Psoas muscle (tissue), 8 donors: Measurements from ENCODE around the gene MBTPS1. TPM values are rescaled to one million over a fixed set of nuclear protein-coding genes. Genes with fewer than 3 reads are reported as not detected.

Experiments used
- ATAC-seq, 4 donors: fragments of 200-7000 bp; cut with Tn5 transposase; one replicate each; pipeline ENCODE4 v1.9.1; 2020; ENCODE audit warnings: moderate library complexity in 3 of 4, mild to moderate bottlenecking in 2 of 4
- DNase-seq, 2 donors: peaks; one replicate each; pipeline ENCODE4 v3.0.0-alpha.2; 2020
- H3K27ac ChIP-seq: fragments of 200-600 bp; one replicate; pipeline ENCODE4 v1.8.0; 2022
- H3K27me3 ChIP-seq, 3 donors: fragments of 200-600 bp in 1 of 3; one replicate each; pipeline versions ENCODE4 v1.6.1 to v1.8.0; 2013 to 2022; ENCODE audit warnings: low read length in 2 of 3, mild to moderate bottlenecking in 2 of 3, moderate library complexity in 1 of 3; ENCODE audit not compliant: insufficient read depth in 3 of 3
- H3K36me3 ChIP-seq, 2 donors: fragments of 200-600 bp in 1 of 2; one replicate each; pipeline versions ENCODE4 v1.6.1 to v1.8.0; 2013 to 2022; ENCODE audit warnings: low read depth in 1 of 2, mild to moderate bottlenecking in 1 of 2, moderate library complexity in 1 of 2; ENCODE audit not compliant: insufficient read depth in 1 of 2
- H3K4me1 ChIP-seq: fragments of 200-600 bp; one replicate; pipeline ENCODE4 v1.8.0; 2022
- H3K4me3 ChIP-seq: fragments of 200-600 bp; one replicate; pipeline ENCODE4 v1.8.0; 2022; ENCODE audit warnings: mild to moderate bottlenecking
- H3K9me3 ChIP-seq: fragments of 200-600 bp; one replicate; pipeline ENCODE4 v1.8.0; 2022
- CTCF ChIP-seq: fragments of 200-600 bp; IDR thresholded peaks from one replicate; pipeline ENCODE4 v1.8.0; 2022; ENCODE audit warnings: antibody characterized with exemption
- WGBS, 3 donors: extraction: QIAGEN DNeasy Blood & Tissue Kit; methylation state at CpG; one replicate each; pipeline versions ENCODE4 v1.1.6 to v1.1.7; 2013; 5-methylcytosine and 5-hydroxymethylcytosine counted together
- intact Hi-C, 2 donors: fragments of 100-400 bp; cut with DNase I; formaldehyde crosslinking; loops; one replicate each; pipeline versions ENCODE4 v1.11.0 to v1.14.2; 2022
- polyA plus RNA-seq, 3 donors: library from polyadenylated mRNA; stranded (reverse); fragments of 200-250 nt; gene quantifications; one replicate each; pipeline ENCODE4 v1.2.3, GENCODE V29; 2013
- total RNA-seq, 4 donors: library from RNA; stranded (reverse); fragmentation: NEBNext Ultra II Directional in 2 of 4; extraction: Animal tissue kit (Norgen Biotek cat#: 25700) in 2 of 4; gene quantifications; one replicate each; pipeline versions ENCODE4 v1.2.1 to v1.2.4, GENCODE V29; 2021 to 2023
- donor health status: healthy with polysubstance abuse.
- donor health status: DM: no; HTN: no; CAD: no; lungs with moderate emphysema.
- donor health status: Bipolar disorder and iron deficiency.
- donor health status: healthy.
- donor health status: DM: yes; HTN: yes; CAD: no.
- donor health status: DM: no; HTN: no; CAD: no.
- donor health status: DM: no; HTN: no; CAD: no.
- donor health status: DM: yes; HTN: yes; CAD: no.

Gene MBTPS1
- total and polyA plus RNA-seq, 7 donors: 18.6 to 31.8 (median 28.8) TPM

DNA sequence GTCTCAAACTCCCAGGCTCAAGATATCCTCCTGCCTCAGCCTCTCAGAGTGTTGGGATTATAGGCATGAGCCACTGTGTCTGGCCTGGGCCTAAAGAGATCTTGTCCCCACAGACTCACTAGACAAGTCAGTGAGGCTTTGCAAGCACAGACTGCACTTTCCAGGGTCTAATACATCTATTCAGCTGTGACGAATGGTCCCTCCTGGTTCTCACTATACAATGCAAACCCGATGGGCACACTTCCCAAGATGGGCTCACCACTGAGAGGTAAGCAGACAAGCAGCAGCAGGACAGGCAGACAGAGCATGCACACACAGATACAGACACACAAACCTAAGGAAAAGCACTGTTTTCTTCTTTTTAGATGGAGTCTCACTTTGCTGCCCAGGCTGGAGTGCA lies 8.8 kb downstream of the MBTPS1 start:
- Histone ChIP-seq H3K27me3 (no peaks in the 10 kb centered on the region), H3K9me3 (no peaks in the 10 kb centered on the region), H3K36me3 (peaks cover 0 to 19% of the 10 kb centered on the region in 2 donors), H3K4me3 (no peak overlapping the region), H3K27ac (peak overlapping the region; percentile 28), H3K4me1 (peaks cover 37% of the 10 kb centered on the region)
- TF ChIP-seq CTCF: no peak
- ATAC-seq: no peak
- intact Hi-C loops: no loop called here
- 77 to 80% (median 78%) methylated on average over 2 of the region's 2 CpGs for WGBS, 3 donors
- DNase-seq: no peak

- 78 to 88% (median 82%) methylated on average over 13 of the region's 13 CpGs for WGBS, 3 donors
- ATAC-seq (no peak), DNase-seq (no peak)
- no peak overlapping the region for H3K4me3 ChIP-seq
- no peak for TF ChIP-seq CTCF
- no peaks in the 10 kb centered on the region for H3K9me3 ChIP-seq
- peaks cover 4 to 28% of the 10 kb centered on the region in 2 donors for H3K36me3 ChIP-seq
- H3K4me1 ChIP-seq: peaks cover 40% of the 10 kb centered on the region
- intact Hi-C loops: no loop called here
- H3K27me3 ChIP-seq: no peaks in the 10 kb centered on the region
- peak overlapping the region; percentile 7 for H3K27ac ChIP-seq
Observed at GRCh38 chr16:84105948-84106740, 10.6 kb downstream of the MBTPS1 start.

- Histone ChIP-seq H3K36me3 (peaks cover 4 to 30% of the 10 kb centered on the region in 2 donors), H3K27ac (no peak overlapping the region), H3K9me3 (no peaks in the 10 kb centered on the region), H3K4me3 (no peak overlapping the region), H3K27me3 (no peaks in the 10 kb centered on the region), H3K4me1 (peaks cover 40% of the 10 kb centered on the region)
- no peak for TF ChIP-seq CTCF
- ATAC-seq (no peak), DNase-seq (no peak)
- WGBS, 3 donors: 76 to 82% (median 78%) methylated on average over 12 of the region's 12 CpGs
- intact Hi-C loops: no loop called here
Observed at GRCh38 chr16:84105301-84105815, 11.4 kb downstream of the MBTPS1 start.

DNA sequence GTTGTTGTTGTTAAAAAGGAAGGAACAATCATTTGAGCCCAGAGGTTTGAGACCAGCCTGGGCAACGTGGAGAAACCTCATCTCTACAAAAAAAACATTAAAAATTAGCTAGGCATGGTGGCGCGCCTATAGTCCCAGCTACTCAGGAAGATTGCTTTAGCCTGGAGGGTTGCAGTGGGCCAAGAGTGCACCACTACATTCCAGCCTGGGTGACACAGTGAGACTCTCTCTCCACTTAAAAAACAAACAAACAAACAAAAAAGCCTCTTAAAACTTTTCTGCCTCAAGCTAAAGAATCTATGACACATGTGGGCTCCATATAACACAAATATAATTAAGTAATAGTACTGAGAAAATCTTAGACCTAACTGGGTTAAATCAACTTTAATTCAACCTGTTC lies 12.5 kb downstream of the MBTPS1 start:
- Histone ChIP-seq H3K4me3 (no peak overlapping the region), H3K4me1 (peaks cover 29% of the 10 kb centered on the region), H3K27me3 (no peaks in the 10 kb centered on the region), H3K36me3 (peaks cover 4 to 41% of the 10 kb centered on the region in 2 donors), H3K27ac (peak overlapping the region; percentile 27), H3K9me3 (no peaks in the 10 kb centered on the region)
- WGBS, 3 donors: 76 to 84% (median 83%) methylated on average over 3 of the region's 3 CpGs
- no peak for TF ChIP-seq CTCF
- intact Hi-C loops: loop anchor here in 1 of 2 donors (5.0 kb wide), 1 partner anchor 38 kb away; no protein-coding TSS in a partner anchor
- no peak for DNase-seq
- ATAC-seq: no peak
